GM21390 (cell line): ENCODE results near the gene DTWD2.
"Not testable (repeated sequence)": the region's sequence is repeated elsewhere in the genome, so short reads cannot be mapped to it uniquely, and the experiment has no call there.

Experiments used
- ATAC-seq: cut with Tn5 transposase; IDR thresholded peaks from one replicate; pipeline ENCODE4 v1.9.1; 2021; ENCODE audit not compliant: unreplicated experiment

The DTWD2 gene

DNA sequence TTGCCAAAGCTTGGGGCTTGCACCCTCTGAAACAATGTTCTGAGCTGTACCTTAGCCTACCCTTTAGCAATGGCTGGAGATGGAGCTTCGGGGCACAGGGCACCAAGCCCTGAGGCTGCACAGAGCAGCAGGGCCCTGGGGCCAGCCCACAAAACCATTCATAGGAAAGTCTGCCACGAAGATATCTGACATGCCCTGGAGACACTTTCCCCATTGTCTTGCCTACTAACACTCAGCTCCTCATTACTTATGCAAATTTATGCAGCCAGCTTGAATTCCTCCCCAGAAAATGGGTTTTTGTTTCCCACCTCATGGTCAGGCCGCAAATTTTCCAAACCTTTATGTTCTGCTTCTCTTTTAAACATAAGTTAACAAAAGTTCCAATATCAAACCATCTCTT lies 105.7 kb downstream of the DTWD2 start:
- ATAC-seq, result no peak

DNA sequence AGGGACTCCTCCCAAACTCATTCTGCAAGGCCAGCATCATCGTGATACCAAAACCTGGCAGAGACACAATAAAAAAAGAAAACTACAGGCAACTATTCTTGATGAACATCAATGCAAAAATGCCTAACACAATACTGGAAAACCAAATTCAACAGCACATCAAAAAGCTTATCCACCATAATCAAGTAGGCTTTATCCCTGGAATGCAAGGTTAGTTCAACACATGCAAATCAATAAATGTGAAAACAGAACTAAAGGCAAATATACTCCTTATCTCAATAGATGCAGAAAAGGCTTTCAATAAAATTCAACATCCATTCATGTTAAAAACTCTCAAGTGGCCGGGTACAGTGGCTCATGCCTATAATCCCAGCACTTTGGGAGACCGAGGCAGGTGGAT lies 111.5 kb downstream of the DTWD2 start:
- not testable (repeated sequence) for ATAC-seq

DNA sequence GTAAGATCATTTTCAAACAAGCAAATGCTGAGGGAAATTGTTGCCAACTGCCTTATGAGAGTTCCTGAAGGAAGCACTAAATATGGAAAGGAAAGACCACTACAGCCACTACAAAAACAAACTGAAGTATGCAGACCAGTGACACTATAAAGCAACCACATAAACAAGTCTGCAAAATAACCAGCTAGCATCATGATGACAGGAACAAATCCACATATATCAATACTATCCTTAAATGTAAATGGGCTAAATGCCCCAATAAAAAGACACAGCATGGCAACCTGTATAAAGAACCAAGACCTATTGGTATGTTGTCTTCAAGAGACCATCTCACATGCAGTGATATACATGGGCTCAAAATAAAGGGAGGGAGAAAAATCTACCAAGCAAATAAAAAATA lies 113.2 kb downstream of the DTWD2 start:
- no peak for ATAC-seq

DNA sequence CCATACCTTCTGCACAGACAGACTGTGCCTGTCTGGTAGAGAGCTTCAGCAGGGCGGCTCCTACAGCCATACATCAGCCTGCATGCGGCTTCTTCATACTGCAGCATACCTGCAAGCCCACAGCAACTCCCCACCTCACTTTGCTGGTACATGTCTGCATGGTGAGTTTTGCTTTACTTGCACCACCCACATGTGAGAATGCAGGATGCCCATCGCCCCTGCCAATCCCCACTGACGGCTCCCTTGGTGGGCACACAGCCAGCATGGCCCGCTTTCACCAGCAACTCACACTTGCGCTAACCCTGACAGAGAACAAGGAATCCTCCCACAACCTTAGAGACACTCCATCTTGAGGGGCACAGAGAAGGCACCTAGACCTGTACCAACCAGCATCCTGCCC lies 114.9 kb downstream of the DTWD2 start:
- ATAC-seq, result no peak

DNA sequence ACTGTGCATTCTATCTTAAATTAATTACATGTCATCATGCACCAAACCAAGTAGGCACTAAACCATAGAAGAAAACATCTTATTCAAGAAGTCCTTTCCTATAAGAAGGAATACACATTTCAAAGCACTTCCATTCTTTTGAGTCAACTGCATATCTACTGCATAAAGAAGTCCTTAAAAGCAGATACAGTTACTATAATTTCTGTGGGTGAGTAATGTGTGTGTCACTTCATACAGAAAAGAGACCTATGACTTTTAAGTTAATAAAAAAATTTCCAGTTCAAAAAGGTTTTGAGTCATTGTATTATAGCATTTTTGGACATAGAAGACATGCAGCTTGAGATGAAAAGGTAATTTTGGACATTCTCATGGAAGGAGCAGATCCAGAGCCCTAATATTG lies 125.0 kb downstream of the DTWD2 start:
- no peak for ATAC-seq

DNA sequence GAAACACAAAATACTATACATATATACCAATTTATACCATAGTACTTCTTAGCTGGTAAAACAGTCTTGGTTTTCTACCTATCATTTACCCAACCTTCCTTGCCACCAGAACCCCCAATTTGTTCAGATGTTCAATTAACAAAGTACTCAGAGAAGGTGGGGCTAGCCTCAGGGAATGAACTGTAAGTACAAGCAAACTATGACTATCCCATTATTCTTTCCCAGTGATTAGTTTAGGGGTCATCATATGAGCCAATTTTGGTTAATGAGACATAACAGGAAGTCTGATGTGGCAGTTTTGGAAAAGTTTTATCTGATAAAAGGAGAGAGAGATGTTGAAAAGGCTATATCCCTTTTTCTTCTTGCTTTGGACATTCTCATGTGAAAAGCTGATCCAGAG lies 125.8 kb downstream of the DTWD2 start:
- no peak for ATAC-seq

DNA sequence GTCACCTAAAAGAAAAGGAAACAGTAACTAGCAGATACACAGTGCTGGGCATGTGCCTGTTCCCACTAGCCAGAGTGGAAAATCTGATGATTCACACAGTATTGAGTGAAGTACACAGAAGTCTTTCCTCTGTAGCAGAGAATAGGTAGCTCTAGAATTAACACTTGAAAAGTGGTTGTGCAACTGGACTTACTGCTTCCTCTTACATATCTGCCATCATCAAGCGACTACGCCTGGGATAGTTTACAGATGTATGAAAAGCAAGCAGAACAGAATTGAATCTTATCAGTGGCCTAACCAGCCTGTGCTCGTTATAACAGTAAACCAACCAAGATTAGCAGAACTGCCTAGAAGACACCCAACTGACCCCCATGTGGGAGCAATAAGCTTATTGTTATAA lies 130.6 kb downstream of the DTWD2 start:
- ATAC-seq, result no peak

DNA sequence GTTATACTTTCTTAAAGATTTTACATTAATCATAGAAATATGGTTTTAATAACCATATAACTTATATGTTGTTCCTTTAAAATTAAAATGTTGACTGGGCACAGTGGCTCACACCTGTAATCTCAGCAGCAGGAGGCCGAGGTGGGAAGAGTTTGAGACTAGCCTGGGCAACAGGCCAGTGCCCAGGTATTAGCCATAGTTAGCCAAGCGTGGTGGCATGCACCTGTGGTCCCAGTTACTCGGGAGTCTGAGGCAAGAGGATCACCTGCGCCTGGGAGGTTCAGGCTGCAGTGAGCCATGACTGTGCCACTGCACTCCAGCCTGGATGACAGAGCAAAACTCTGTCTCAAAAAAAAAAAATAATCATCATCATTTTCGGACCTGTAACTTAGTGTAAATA lies 133.5 kb downstream of the DTWD2 start:
- no peak for ATAC-seq

DNA sequence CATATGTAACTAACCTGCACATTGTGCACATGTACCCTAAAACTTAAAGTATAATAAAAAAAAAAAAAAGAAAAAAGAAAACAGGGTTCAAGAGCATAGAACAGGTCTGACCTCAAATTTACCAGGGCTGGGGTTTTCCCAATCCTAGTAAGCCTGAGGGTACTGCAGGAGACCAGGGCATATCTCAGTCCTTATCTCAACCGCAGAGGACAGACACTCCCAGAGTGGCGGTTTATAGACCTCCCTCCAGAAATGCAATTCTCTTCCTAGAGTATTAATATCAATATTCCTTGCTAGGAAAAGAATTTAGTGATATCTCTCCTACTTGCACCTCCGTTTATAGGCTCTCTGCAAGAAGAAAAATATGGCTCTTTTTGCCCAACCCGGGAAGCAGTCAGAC lies 136.6 kb downstream of the DTWD2 start:
- ATAC-seq, result not testable (repeated sequence)

DNA sequence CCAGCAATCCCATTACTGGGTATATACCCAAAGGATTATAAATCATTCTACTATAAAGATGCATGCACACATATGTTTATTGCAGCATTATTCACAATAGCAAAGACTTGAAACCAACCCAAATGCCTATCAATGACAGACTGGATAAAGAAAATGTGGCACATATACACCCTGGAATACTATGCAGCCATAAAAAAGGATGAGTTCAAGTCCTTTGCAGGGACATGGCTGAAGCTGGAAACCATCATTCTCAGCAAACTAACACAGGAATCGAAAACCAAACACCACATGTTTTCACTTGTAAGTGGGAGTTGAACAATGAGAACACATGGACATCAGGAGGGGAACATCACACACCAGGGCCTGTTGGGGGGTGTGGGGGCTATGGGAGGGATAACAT lies 138.8 kb downstream of the DTWD2 start:
- not testable (repeated sequence) for ATAC-seq

DNA sequence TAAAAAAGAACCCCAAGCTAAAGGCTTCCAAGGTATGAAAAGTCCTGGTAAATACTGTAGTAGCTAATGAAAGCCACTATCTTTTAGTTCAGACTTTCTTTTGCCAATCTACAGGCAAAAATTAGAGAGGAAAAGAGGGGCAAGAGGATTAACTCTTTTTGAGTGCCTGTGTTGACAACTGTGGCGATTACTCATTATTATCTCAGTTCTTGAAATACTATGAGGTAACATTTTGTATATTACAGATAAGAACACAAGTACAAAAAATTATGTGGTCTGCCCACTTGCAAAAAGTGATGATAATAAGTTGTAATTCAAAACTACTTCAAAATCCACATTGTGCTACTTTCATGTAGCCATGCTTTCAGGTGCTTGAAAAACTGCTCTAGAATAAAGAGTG lies 144.0 kb downstream of the DTWD2 start:
- ATAC-seq, result no peak

DNA sequence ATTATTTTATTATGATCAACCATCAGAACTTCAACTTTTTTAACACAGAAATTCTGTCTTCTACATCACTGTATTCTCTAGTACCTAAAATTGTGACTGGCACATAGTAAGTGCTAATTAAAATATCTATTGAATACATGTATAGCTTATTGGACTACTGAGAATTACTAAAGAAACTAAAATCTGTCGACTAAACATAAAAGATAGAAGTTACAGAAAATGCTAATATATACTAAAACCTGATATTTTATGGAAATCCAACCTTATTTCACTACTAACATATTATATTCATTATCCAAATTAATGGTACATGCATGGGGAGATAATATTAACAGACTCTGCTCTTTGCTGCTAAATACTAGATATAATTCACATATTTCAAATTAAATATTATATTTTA lies 153.6 kb downstream of the DTWD2 start:
- no peak for ATAC-seq

DNA sequence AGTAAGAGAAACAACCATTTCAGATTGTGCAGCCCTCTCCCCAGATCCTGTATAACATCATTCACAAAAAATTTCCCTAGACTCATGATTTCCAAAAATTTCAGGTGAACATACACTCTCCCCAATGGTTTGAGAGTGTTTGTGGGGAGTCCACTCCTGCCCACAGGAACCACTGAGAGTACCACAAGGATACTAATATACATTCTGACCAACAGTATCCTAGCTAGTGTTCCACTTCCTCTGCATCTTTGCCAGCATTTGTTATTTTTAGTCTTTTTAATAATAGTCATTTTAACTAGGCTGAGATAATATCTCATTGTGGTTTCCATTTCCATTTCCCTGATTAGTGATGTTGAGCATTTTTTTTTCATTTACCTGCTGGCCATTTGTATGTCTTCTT lies 155.4 kb downstream of the DTWD2 start:
- no peak for ATAC-seq

DNA sequence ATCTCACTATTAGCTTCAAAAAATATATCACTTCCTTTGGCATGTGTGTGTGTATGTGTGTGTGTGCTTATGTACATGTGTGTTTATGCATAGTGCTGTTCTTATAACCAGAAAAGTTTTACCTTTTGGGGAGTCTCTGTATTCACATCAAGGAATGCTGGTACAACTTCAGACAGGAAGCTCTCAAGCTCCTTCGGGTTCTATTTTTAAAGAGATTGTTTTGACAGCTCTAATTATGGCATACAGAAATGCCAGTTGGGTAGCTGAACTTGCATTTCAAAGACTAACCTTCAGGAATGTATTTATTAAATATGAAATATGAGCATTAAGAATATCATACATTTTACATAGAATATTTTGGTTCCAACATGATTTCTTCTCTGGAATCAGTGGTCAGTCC lies 163.1 kb downstream of the DTWD2 start:
- no peak for ATAC-seq

DNA sequence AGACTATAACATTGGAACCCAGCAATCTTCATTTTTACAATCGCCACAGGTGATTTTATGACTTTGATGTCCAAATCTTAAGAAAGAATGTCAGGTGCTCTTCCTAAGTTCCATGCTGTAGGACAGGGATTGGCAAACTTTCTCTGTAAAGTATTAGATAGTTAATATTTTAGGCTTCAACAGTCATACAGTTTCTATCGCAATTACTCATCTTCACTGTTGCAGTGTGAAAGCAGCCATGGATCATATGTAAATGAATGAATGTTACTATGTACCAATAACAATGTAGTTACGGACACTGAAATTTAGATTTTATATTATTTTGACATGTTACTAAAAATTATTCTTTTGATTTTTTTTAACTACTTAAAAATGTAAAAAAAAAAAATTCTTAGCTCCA lies 169.7 kb downstream of the DTWD2 start:
- ATAC-seq, result no peak

DNA sequence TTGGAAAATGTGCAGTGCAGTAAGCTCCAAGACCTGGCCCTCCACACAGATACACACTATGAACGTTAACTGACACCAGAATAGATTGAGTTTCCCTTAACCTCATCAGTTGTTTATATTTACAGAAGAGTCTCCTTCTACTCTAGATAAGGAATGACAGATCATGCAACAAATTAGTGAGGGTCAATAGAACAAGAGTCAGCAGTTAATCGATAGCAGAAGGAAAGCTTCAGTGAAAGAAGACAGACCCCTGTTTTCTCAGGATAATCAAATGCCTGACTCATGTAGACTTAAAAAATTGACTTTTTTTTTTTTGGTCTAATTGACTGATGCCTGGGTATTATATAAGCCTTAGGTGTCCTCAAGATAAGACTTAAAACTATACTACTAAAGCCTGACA lies 179.9 kb downstream of the DTWD2 start:
- no peak for ATAC-seq

DNA sequence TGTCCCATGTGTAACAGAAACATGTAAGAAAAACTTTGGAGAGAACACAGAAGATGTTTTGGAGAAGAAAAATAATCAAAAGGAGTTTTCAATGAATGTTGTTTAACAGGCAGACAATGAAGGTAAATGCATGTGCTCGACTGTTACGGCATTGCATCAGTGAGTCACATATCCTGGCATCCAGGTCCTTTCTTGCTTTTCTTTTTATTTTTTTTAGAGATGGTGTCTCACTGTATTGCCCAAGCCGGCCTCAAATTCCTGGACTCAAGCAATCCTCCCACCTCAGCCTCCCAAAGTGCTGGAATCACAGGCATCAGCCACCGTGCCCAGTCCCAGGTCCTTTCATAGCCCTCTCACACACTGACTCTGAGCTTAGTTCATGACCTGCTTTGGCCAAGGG lies 181.8 kb downstream of the DTWD2 start:
- no peak for ATAC-seq

DNA sequence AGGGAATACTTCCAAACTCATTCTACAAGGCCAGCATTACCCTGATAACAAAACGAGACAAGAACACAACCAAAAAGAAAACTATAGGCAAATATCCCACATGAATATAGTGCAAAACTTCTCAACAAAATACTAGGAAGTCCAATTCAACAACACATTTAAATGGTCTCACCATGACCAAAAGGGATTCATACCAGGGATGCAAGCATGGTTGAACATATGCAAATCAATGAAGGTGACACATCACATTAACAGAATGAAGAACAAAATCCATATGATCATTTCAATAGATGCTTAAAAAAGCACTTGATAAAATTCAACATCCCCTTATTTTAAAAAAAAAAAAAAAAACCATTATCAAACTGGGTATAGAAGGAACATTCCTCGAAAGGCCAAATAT lies 186.0 kb downstream of the DTWD2 start:
- ATAC-seq, result no peak

DNA sequence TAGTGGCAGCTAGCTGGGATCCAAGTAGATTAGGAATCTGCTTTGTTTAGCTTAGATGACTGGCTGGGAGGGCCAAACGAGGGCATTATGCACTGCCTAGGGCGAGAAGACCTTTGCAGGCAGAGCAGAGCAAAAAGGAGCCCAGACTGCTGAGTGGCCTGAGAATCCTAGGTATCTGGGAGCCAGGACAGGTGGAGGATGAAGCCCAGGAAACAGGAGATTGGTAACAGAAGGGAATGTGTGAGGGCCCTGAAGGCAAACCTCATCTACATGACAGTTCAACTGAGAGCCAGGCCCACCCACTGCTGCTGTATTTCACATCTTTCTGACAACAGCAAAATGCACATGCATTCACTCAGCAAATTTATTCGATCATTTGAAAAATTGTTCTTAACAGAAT lies 192.3 kb downstream of the DTWD2 start:
- no peak for ATAC-seq

DNA sequence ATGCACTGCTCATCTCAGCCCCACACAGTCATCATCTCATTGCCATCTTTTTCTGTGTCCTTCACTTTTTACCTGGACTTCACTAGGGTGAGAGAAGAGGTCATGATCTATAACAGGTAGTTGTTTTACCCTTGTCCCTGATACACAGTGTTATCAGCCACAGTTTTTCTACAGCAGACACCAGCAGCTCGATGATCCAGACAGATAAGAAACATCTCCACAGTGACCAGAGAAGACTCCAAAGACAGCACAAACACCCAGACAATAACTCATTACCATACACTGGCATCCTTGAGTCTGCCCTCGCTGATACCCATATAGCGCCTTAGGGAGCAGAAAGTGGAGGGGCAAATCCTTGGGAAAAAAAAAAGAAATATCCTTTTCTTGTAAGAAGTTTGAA lies 194.1 kb downstream of the DTWD2 start:
- no peak for ATAC-seq

DNA sequence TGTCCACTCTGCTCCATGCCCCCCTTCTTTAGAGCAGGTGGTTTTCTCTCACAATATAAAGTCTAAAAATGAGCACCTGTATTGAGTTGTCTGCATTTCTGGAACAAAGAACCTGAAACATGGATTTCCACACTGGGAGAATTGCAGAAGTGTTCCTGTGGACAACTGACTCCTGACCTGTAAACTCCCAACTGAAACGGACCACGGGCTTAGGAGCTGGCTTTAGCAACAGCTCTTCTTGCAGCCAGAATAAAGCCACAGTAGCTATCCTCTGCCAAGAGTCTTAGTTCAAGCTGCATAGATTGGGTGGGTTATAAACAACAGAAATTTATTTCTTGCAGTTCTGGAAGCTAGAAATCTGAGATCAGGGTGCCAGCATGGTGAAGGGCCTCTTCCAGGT lies 194.7 kb downstream of the DTWD2 start:
- ATAC-seq, result no peak

DNA sequence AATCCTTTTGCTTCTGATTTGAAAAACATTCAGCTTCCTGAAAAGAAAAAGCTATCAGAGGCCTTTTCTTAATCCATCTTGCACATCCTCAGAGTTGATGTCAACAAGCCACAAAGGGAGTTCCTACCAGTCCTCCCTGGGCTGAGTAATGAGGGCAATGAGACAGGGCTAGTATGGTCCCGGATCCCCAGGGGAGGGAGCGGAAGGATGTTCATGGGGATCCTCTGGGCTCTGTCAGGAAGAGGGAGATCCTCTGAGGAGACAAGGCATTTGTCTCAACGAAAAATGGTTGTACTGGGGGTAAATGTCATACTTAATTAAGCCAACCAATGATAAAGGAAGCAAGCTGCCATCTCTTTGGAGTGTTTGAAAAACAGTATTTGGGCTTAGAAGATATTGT lies 195.3 kb downstream of the DTWD2 start:
- no peak for ATAC-seq

DNA sequence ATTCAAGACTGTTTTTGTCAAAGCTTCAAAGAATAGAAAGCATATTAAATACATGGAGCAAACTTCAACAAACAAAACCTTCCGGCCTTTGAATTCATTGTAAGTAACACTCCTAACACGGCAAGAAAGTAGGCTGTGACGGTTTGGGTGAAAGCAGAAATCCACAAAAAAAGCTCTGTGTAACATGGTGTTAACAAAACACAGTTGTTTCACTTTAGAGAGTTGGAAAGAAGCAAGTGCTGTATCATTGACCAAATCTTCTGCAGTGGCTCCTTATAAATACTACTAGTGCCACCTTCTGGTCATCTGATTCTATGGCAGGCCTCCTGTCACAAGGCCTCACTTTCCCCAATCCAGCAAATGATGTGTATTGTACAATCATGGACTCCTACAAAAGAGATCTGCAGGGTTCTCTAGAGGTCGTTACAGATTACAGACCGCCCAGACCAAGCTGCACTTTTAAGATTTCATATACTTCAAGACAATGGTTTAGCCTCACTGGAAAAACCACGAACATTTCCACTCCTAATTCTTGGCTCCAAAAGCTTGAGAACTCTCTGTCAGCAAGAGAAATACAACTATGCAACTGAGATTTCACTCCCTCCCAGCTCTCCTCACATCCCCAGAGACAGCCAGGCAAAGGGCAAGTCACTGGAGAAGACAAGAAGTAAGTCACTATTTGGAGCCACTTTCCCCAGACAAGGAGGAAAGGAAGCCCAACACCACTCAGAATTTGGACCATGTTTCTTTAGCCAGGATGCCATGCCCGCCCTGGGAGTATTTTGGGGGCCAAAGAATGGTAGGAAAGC lies 196.2 kb downstream of the DTWD2 start:
- peak; percentile 96 for ATAC-seq
